Globus pallidus (tissue), 1 donor: ENCODE measurements around the gene RBM23.
"Not testable (repeated sequence)": the region's sequence is repeated elsewhere in the genome, so short reads cannot be mapped to it uniquely, and the experiment has no call there.

Experiments
- DNase-seq: peaks from one replicate; pipeline ENCODE4 v3.0.0-alpha.2; 2015; ENCODE audit warnings: low spot score

RBM23 gene

GRCh38 chr14:22864979-22865378, 54.0 kb downstream of the RBM23 start:
- DNase-seq = no peak

- DNase-seq = no peak
These were observed 57.3 kb downstream of the RBM23 start for GRCh38 chr14:22861651-22862050.

- DNase-seq = not testable (repeated sequence)
These were observed 58.6 kb downstream of the RBM23 start for GRCh38 chr14:22860377-22860776.

- DNase-seq = no peak
These were observed 62.5 kb downstream of the RBM23 start for GRCh38 chr14:22856428-22856827.

GRCh38 chr14:22854963-22855724, 63.8 kb downstream of the RBM23 start:
- DNase-seq = no peak

GRCh38 chr14:22854296-22854695, 64.7 kb downstream of the RBM23 start:
- not testable (repeated sequence) for DNase-seq

- peak; percentile 79 for DNase-seq
These were observed 65.8 kb downstream of the RBM23 start for GRCh38 chr14:22852940-22853767.

GRCh38 chr14:22852599-22852939, 66.4 kb downstream of the RBM23 start:
- no peak for DNase-seq

GRCh38 chr14:22852178-22852577, 66.8 kb downstream of the RBM23 start:
- not testable (repeated sequence) for DNase-seq

GRCh38 chr14:22850944-22851764, 67.8 kb downstream of the RBM23 start:
- peak; percentile 66 for DNase-seq

GRCh38 chr14:22849212-22849819, 69.6 kb downstream of the RBM23 start:
- peak; percentile 50 for DNase-seq

GRCh38 chr14:22848351-22849164, 70.4 kb downstream of the RBM23 start:
- DNase-seq = peak; percentile 40

GRCh38 chr14:22847661-22848341, 71.1 kb downstream of the RBM23 start:
- DNase-seq = no peak

- no peak for DNase-seq
These were observed 72.1 kb downstream of the RBM23 start for GRCh38 chr14:22846811-22847307.

GRCh38 chr14:22845821-22846625, 72.9 kb downstream of the RBM23 start:
- DNase-seq = no peak

- no peak for DNase-seq
These were observed 73.9 kb downstream of the RBM23 start for GRCh38 chr14:22845103-22845394.

GRCh38 chr14:22844221-22845102, 74.5 kb downstream of the RBM23 start:
- no peak for DNase-seq
